RWPE1 (cell line): ENCODE data around the gene URM1.
"Not testable (repeated sequence)": the region's sequence is repeated elsewhere in the genome, so short reads cannot be mapped to it uniquely, and the experiment has no call there.

Source experiments
- CTCF ChIA-PET: fragments of 350-600 bp; sonication (Branson Sonifier 250); formaldehyde crosslinking; extraction: SDS; loops from one replicate; lab custom pipeline; 2021; lab: Yijun Ruan, JAX
- POLR2A ChIA-PET: fragments of 400-600 bp; formaldehyde crosslinking; extraction: SDS; loops from one replicate; lab custom pipeline; 2020; ENCODE audit warnings: antibody characterized with exemption; ENCODE audit not compliant: low non-redundant PET; lab: Yijun Ruan, JAX
- DNase-seq: peaks from one replicate; pipeline ENCODE4 v3.0.0; 2012; ENCODE audit warnings: low spot score
- H3K27ac ChIP-seq: fragments of 450-650 bp; 2 replicates; pipeline ENCODE4 v1.5.1; 2017
- CTCF ChIP-seq: fragments of 450-650 bp; conservative IDR thresholded peaks from 2 replicates; pipeline ENCODE4 v1.5.1; 2017; ENCODE audit warnings: low read depth, mild to moderate bottlenecking

Gene URM1

GRCh38 chr9:128420651-128421481, 49.7 kb downstream of the URM1 start, which contains the start of gene CERCAM:
Gene CERCAM, plus strand, starts transcription at chr9:128420857. Its CDS starts 21 bp downstream, at chr9:128420878.
- peak within 1 kb of the TSS; percentile 80 for H3K27ac ChIP-seq
- DNase-seq: peak; percentile 79
- TF ChIP-seq CTCF: no peak
- POLR2A ChIA-PET: interaction anchor here (0.6 kb wide), 1 partner anchor 145 kb away, joined by 3 read pairs; the partner anchor contains the start of genes GOLGA2 and SWI5
- CTCF ChIA-PET: interaction anchor here (0.5 to 3.2 kb wide), 17 partner anchors 9 to 214 kb away, joined by 3 to 26 read pairs (median 4); partner anchors contain the start of gene URM1

GRCh38 chr9:128421482-128421996, 50.4 kb downstream of the URM1 start:
- ChIA-PET CTCF (interaction anchor here (0.5 to 3.2 kb wide), 4 partner anchors 50 to 213 kb away, joined by 3 to 26 read pairs (median 4); partner anchors contain the start of gene URM1), POLR2A (no interaction called here)
- no peak for TF ChIP-seq CTCF
- DNase-seq: no peak
- H3K27ac ChIP-seq: peak overlapping the region; percentile 80

GRCh38 chr9:128422022-128422782, 51.0 kb downstream of the URM1 start:
- CTCF ChIA-PET: interaction anchor here (0.5 to 2.9 kb wide), 2 partner anchors 16 to 213 kb away, joined by 3 to 18 read pairs; no protein-coding TSS in a partner anchor
- H3K27ac ChIP-seq: peak overlapping the region; percentile 80
- POLR2A ChIA-PET, DNase-seq: not testable (repeated sequence)

- ChIA-PET CTCF (interaction anchor here (2.9 kb wide), 1 partner anchor 16 kb away, joined by 18 read pairs; no protein-coding TSS in a partner anchor), POLR2A (no interaction called here)
- no peak for TF ChIP-seq CTCF
- no peak for DNase-seq
- H3K27ac ChIP-seq: peak overlapping the region; percentile 80
These were observed 51.6 kb downstream of the URM1 start for GRCh38 chr9:128422783-128423150.

- POLR2A ChIA-PET: interaction anchor here (0.6 kb wide), 1 partner anchor 42 kb away, joined by 6 read pairs; no protein-coding TSS in a partner anchor
- peak overlapping the region; percentile 80 for H3K27ac ChIP-seq
- not testable (repeated sequence) for DNase-seq
- CTCF ChIA-PET: interaction anchor here (2.9 kb wide), 1 partner anchor 15 kb away, joined by 18 read pairs; no protein-coding TSS in a partner anchor
These were observed 52.2 kb downstream of the URM1 start for GRCh38 chr9:128423356-128423755.

- CTCF ChIA-PET: interaction anchor here (0.6 to 2.9 kb wide), 2 partner anchors 14 to 196 kb away, joined by 4 to 18 read pairs; no protein-coding TSS in a partner anchor
- H3K27ac ChIP-seq: peak overlapping the region; percentile 80
- no peak for TF ChIP-seq CTCF
- POLR2A ChIA-PET: interaction anchor here (0.5 kb wide), 1 partner anchor 128 kb away, joined by 3 read pairs; no protein-coding TSS in a partner anchor
- no peak for DNase-seq
These were observed 53.1 kb downstream of the URM1 start for GRCh38 chr9:128424268-128424780.
